SU-DHL-6 (cell line): ENCODE results near the gene TCF4.

ENCODE experiments used
- H2AFZ ChIP-seq: fragments of 200-600 bp; sonication (generic); 2 replicates; pipeline ENCODE4 v1.6.1; 2014; ENCODE audit warnings: low read depth, mild to moderate bottlenecking, moderate library complexity, mixed read lengths, antibody characterized with exemption, low read length; ENCODE audit not compliant: severe bottlenecking
- H3F3A ChIP-seq: fragments of 200-600 bp; shearing (Covaris generic); 2 replicates; pipeline ENCODE4 v1.6.0; 2016; ENCODE audit warnings: antibody characterized with exemption, mild to moderate bottlenecking; ENCODE audit not compliant: insufficient read depth
- H3K27ac ChIP-seq: fragments of 200-600 bp; sonication (generic); 2 replicates; pipeline ENCODE4 v1.5.1; 2016; ENCODE audit warnings: low read depth, mild to moderate bottlenecking, low read length, moderate library complexity, mixed read lengths
- H3K27me3 ChIP-seq: fragments of 200-600 bp; sonication (generic), shearing (Covaris generic); 2 replicates; pipeline ENCODE4 v1.6.0; 2014; ENCODE audit warnings: mild to moderate bottlenecking, low read length
- H3K36me3 ChIP-seq: fragments of 200-600 bp; sonication (generic); 2 replicates; pipeline ENCODE4 v1.6.1; 2014; ENCODE audit warnings: mild to moderate bottlenecking, low read length, mixed read lengths
- H3K4me2 ChIP-seq: fragments of 300-600, 200-600 bp; shearing (Covaris generic), sonication (generic); 2 replicates; pipeline ENCODE4 v1.6.0; 2014; ENCODE audit warnings: low read length, low read depth, mild to moderate bottlenecking; ENCODE audit not compliant: poor library complexity, severe bottlenecking
- H3K4me3 ChIP-seq: fragments of 200-600 bp; sonication (generic); 2 replicates; pipeline ENCODE4 v1.5.1; 2014; ENCODE audit warnings: antibody characterized with exemption, low read length, mild to moderate bottlenecking, mixed read lengths; ENCODE audit not compliant: insufficient read depth, poor library complexity, severe bottlenecking
- H3K79me2 ChIP-seq: fragments of 200-600 bp; sonication (generic); 2 replicates; pipeline ENCODE4 v1.6.1; 2014; ENCODE audit warnings: mild to moderate bottlenecking, low read length, moderate library complexity; ENCODE audit not compliant: insufficient read depth
- H3K9ac ChIP-seq: fragments of 200-600 bp; sonication (generic); 2 replicates; pipeline ENCODE4 v1.7.0; 2014; ENCODE audit warnings: mild to moderate bottlenecking, low read length
- H3K9me2 ChIP-seq: fragments of 200-600 bp; sonication (generic); replicated peaks from 2 replicates; pipeline ENCODE4 v1.6.1; 2014; ENCODE audit warnings: low read length; ENCODE audit not compliant: insufficient read depth
- H3K9me3 ChIP-seq: fragments of 200-600 bp; sonication (generic); 2 replicates; pipeline ENCODE4 v1.6.1; 2014; ENCODE audit warnings: low read length, mixed read lengths; ENCODE audit not compliant: insufficient read depth
- H4K20me1 ChIP-seq: fragments of 200-600 bp; sonication (generic); 2 replicates; pipeline ENCODE4 v1.6.1; 2014; ENCODE audit warnings: low read depth, mild to moderate bottlenecking, antibody characterized with exemption, low read length, moderate library complexity, mixed read lengths
- EZH2phosphoT487 ChIP-seq: fragments of 200-600 bp; sonication (generic), shearing (Covaris generic); conservative IDR thresholded peaks from 2 replicates; pipeline ENCODE4 v1.6.1; 2018; ENCODE audit warnings: mild to moderate bottlenecking, antibody characterized with exemption, low read length, moderate library complexity, mixed read lengths
- TF ChIP-seq, protein P1 (sequence below): fragments of 200-600 bp; sonication (generic); IDR thresholded peaks from one replicate; pipeline ENCODE4 v1.5.1; 2017; ENCODE audit warnings: antibody characterized with exemption, mild to moderate bottlenecking, low read length, moderate library complexity; ENCODE audit not compliant: insufficient read depth, poor library complexity, severe bottlenecking

The TCF4 gene

DNA sequence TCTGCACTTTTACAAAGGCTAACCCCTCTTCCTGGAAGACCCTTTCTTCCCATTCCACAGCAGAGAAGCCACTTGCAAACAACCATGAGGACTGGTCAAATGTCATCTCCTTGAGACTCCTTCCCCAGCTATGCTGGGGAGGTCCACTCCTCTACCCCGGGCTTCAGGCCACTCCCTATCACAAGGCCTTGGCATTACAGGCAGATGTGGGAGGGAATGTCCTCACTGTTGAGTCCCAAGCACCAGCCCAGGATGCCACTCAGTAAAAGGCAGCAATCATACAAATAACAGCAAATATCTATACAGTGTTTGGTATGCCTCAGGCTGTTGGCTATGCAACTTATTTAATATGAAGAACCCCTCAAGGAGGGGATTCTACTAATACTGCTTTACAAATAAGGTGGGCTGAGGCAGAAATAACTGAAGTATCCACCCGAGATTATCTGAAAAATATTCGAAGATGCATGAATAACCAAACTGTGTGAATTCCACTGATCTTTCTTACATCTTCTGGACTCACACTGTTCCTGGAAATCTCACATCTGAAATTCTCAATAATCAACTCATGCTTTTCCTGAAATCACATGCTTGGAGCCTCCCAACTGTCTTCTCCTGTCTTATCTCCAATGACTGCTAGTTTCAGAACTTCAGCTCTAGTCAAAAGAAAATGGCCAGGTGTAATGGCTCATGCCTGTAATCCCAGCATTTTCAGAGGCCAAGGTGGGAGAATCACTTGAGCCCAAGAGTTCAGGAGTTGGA is 226.3 kb downstream of the TCF4 start:
- H3K4me3 ChIP-seq: no peak overlapping the region
- H3K9me3 ChIP-seq: no peaks in the 10 kb centered on the region
- no peaks in the 10 kb centered on the region for H3K36me3 ChIP-seq
- TF ChIP-seq EZH2phosphoT487: no peak
- TF ChIP-seq, protein P1, sequence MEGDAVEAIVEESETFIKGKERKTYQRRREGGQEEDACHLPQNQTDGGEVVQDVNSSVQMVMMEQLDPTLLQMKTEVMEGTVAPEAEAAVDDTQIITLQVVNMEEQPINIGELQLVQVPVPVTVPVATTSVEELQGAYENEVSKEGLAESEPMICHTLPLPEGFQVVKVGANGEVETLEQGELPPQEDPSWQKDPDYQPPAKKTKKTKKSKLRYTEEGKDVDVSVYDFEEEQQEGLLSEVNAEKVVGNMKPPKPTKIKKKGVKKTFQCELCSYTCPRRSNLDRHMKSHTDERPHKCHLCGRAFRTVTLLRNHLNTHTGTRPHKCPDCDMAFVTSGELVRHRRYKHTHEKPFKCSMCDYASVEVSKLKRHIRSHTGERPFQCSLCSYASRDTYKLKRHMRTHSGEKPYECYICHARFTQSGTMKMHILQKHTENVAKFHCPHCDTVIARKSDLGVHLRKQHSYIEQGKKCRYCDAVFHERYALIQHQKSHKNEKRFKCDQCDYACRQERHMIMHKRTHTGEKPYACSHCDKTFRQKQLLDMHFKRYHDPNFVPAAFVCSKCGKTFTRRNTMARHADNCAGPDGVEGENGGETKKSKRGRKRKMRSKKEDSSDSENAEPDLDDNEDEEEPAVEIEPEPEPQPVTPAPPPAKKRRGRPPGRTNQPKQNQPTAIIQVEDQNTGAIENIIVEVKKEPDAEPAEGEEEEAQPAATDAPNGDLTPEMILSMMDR: no peak
- H3K9ac ChIP-seq: no peak overlapping the region
- H3K79me2 ChIP-seq: no peaks in the 10 kb centered on the region
- no peaks in the 10 kb centered on the region for H3K27me3 ChIP-seq
- no peak overlapping the region for H3K4me2 ChIP-seq
- H3K27ac ChIP-seq: no peak overlapping the region
- H3F3A ChIP-seq: no peaks in the 10 kb centered on the region
- H2AFZ ChIP-seq: no peak overlapping the region
- H3K9me2 ChIP-seq: no peaks in the 10 kb centered on the region
- no peaks in the 10 kb centered on the region for H4K20me1 ChIP-seq

DNA sequence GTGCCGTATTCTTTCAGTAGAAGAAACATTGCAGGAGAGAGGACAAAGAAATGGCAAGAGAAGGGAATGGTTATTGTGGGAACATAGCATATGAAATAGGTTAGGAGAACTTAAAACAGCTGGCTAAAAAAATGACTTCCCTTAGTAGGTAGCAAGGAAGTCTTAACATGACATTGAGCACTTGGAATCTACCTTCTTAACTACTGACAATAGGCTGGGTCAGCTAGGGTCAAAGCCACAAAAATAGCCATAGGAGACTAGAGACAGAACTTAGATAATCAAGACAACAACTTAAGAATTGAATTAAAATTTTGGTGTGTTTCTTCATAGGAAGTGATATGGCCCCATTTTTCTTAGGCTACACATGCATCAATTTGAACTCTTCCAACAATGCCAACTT is 227.9 kb downstream of the TCF4 start:
- Histone ChIP-seq H3K27ac (no peak overlapping the region), H3K9me3 (no peaks in the 10 kb centered on the region), H3K4me3 (no peak overlapping the region), H3K27me3 (no peaks in the 10 kb centered on the region), H3K79me2 (no peaks in the 10 kb centered on the region), H3F3A (no peaks in the 10 kb centered on the region), H3K9me2 (no peaks in the 10 kb centered on the region), H3K36me3 (no peaks in the 10 kb centered on the region), H2AFZ (no peak overlapping the region), H3K9ac (no peak overlapping the region), H3K4me2 (no peak overlapping the region), H4K20me1 (no peaks in the 10 kb centered on the region)
- TF ChIP-seq, protein P1: no peak
- no peak for TF ChIP-seq EZH2phosphoT487

DNA sequence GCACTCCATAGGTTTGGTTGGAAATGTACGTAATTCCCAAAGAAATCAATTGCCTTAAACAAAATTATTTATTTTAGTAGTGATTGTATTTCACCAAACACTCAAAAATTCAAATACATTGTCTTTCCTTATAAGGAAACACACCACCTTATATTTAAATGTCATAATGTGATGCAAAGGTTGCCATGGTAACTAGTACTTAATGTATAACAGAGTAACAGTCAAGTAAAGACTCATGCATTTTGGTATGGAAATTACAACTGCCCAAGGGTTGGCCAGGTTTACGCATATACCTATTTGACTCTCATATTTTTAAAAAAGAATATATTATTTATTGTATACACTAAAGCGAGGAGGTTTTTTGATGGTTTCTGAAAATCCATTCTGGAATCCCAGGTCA is 231.2 kb downstream of the TCF4 start:
- H3K4me3 ChIP-seq: no peak overlapping the region
- TF ChIP-seq, protein P1: no peak
- TF ChIP-seq EZH2phosphoT487: no peak
- H3K79me2 ChIP-seq: no peaks in the 10 kb centered on the region
- no peaks in the 10 kb centered on the region for H4K20me1 ChIP-seq
- H3K9ac ChIP-seq: no peak overlapping the region
- no peaks in the 10 kb centered on the region for H3K9me2 ChIP-seq
- H3K27me3 ChIP-seq: no peaks in the 10 kb centered on the region
- no peaks in the 10 kb centered on the region for H3K9me3 ChIP-seq
- H3K27ac ChIP-seq: no peak overlapping the region
- H2AFZ ChIP-seq: no peak overlapping the region
- H3F3A ChIP-seq: no peaks in the 10 kb centered on the region
- H3K4me2 ChIP-seq: no peak overlapping the region
- no peaks in the 10 kb centered on the region for H3K36me3 ChIP-seq
